Thyroid gland (tissue), 4 donors: ENCODE results near the gene ATE1.

Source experiments
- CTCF ChIP-seq, 6 experiments: fragments of 200-600 bp in 3 of 6; fragments of 450-650 bp in 3 of 6; sonication (generic) in 3 of 6; IDR thresholded peaks; one replicate each; pipeline ENCODE4 v1.5.1; 2016 to 2019; ENCODE audit warnings: antibody characterized with exemption in 6 of 6, mild to moderate bottlenecking in 2 of 6, inconsistent platforms in 1 of 6, moderate library complexity in 1 of 6
- POLR2A ChIP-seq, 2 donors: fragments of 450-650 bp; IDR thresholded peaks; one replicate each; pipeline ENCODE4 v1.6.1; 2017; ENCODE audit warnings: antibody characterized with exemption in 2 of 2, mild to moderate bottlenecking in 2 of 2, moderate library complexity in 1 of 2

DNA sequence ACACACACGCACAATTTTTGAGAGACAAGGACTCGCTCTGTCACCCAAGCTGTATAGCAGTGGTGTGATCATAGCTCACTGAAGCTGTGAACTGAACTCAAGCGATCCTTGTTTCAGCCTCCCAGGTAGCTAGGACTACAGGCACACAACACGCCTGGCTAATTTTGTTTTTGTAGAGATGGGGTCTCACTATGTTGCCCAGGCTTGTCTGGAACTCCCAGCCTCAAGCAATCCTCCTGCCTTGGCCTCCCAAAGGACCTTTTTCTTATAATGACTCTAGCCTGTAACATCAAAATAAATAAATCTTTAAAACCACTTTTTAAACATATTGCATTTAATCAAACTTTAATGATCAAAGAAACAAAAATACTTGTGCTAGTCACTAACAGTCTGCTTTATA, 188.7 kb downstream of the ATE1 start:
- TF ChIP-seq CTCF (IDR thresholded peaks at IDR 0.05) (no peak), POLR2A (IDR thresholded peaks at IDR 0.05) (no peak)
